ENCODE data around the gene EXOC1L. TPM values are rescaled to one million over a fixed set of nuclear protein-coding genes. Genes with fewer than 3 reads are reported as not detected.

The EXOC1L gene
- total RNA-seq, 1 donor from 2014 or later = not detected

- no peak overlapping the region for H3K4me3 Mint-ChIP-seq (ENCODE audit: unreplicated experiment)
- H3K36me3 Mint-ChIP-seq (ENCODE audit: low read depth, unreplicated experiment) = no peaks in the 10 kb centered on the region
- no peak overlapping the region for H3K27ac Mint-ChIP-seq (ENCODE audit: unreplicated experiment)
- peaks cover 9% of the 10 kb centered on the region for H3K4me1 Mint-ChIP-seq (ENCODE audit: unreplicated experiment)
- no peak for TF ChIP-seq CTCF (IDR thresholded peaks at IDR 0.05; ENCODE audit: unreplicated experiment)
- H3K27me3 Mint-ChIP-seq (ENCODE audit: unreplicated experiment) = no peaks in the 10 kb centered on the region
- H3K9me3 Mint-ChIP-seq (ENCODE audit: unreplicated experiment) = no peaks in the 10 kb centered on the region
- no peak for DNase-seq (ENCODE audit: low spot score)
Measured at GRCh38 chr4:55801498-55801897, 18.1 kb upstream of the EXOC1L start.

GRCh38 chr4:55807556-55807955, 12.0 kb upstream of the EXOC1L start:
- no peak overlapping the region for H3K27ac Mint-ChIP-seq (ENCODE audit: unreplicated experiment)
- no peaks in the 10 kb centered on the region for H3K9me3 Mint-ChIP-seq (ENCODE audit: unreplicated experiment)
- DNase-seq (ENCODE audit: low spot score) = no peak
- no peak overlapping the region for H3K4me3 Mint-ChIP-seq (ENCODE audit: unreplicated experiment)
- TF ChIP-seq CTCF (IDR thresholded peaks at IDR 0.05; ENCODE audit: unreplicated experiment) = no peak
- H3K4me1 Mint-ChIP-seq (ENCODE audit: unreplicated experiment) = peaks cover 12% of the 10 kb centered on the region
- H3K27me3 Mint-ChIP-seq (ENCODE audit: unreplicated experiment) = peaks cover 3% of the 10 kb centered on the region
- no peaks in the 10 kb centered on the region for H3K36me3 Mint-ChIP-seq (ENCODE audit: low read depth, unreplicated experiment)

GRCh38 chr4:55808186-55808585, 11.4 kb upstream of the EXOC1L start:
- no peak for TF ChIP-seq CTCF (IDR thresholded peaks at IDR 0.05; ENCODE audit: unreplicated experiment)
- DNase-seq (ENCODE audit: low spot score) = no peak
- Mint-ChIP-seq H3K27me3 (ENCODE audit: unreplicated experiment) (peaks cover 3% of the 10 kb centered on the region), H3K27ac (ENCODE audit: unreplicated experiment) (no peak overlapping the region), H3K4me1 (ENCODE audit: unreplicated experiment) (peaks cover 12% of the 10 kb centered on the region), H3K9me3 (ENCODE audit: unreplicated experiment) (no peaks in the 10 kb centered on the region), H3K36me3 (ENCODE audit: low read depth, unreplicated experiment) (no peaks in the 10 kb centered on the region), H3K4me3 (ENCODE audit: unreplicated experiment) (no peak overlapping the region)

- Mint-ChIP-seq H3K4me3 (ENCODE audit: unreplicated experiment) (no peak overlapping the region), H3K27ac (ENCODE audit: unreplicated experiment) (no peak overlapping the region), H3K36me3 (ENCODE audit: low read depth, unreplicated experiment) (no peaks in the 10 kb centered on the region), H3K27me3 (ENCODE audit: unreplicated experiment) (peaks cover 3% of the 10 kb centered on the region), H3K9me3 (ENCODE audit: unreplicated experiment) (no peaks in the 10 kb centered on the region), H3K4me1 (ENCODE audit: unreplicated experiment) (peaks cover 12% of the 10 kb centered on the region)
- no peak for DNase-seq (ENCODE audit: low spot score)
- TF ChIP-seq CTCF (IDR thresholded peaks at IDR 0.05; ENCODE audit: unreplicated experiment) = no peak
Measured at GRCh38 chr4:55808632-55809031, 11.0 kb upstream of the EXOC1L start.

- H3K9me3 Mint-ChIP-seq (ENCODE audit: unreplicated experiment) = no peaks in the 10 kb centered on the region
- DNase-seq (ENCODE audit: low spot score) = no peak
- H3K36me3 Mint-ChIP-seq (ENCODE audit: low read depth, unreplicated experiment) = no peaks in the 10 kb centered on the region
- H3K4me1 Mint-ChIP-seq (ENCODE audit: unreplicated experiment) = peaks cover 6% of the 10 kb centered on the region
- H3K27me3 Mint-ChIP-seq (ENCODE audit: unreplicated experiment) = peaks cover 3% of the 10 kb centered on the region
- no peak for TF ChIP-seq CTCF (IDR thresholded peaks at IDR 0.05; ENCODE audit: unreplicated experiment)
- H3K27ac Mint-ChIP-seq (ENCODE audit: unreplicated experiment) = no peak overlapping the region
- H3K4me3 Mint-ChIP-seq (ENCODE audit: unreplicated experiment) = no peak overlapping the region
Measured at GRCh38 chr4:55817691-55818090, 1.9 kb upstream of the EXOC1L start.

Measured in endothelial cell (in vitro differentiated cells).